HUES64 (cell line): Measurements from ENCODE around the gene FABP6.

ENCODE experiments used
- H3K27ac ChIP-seq: 2 replicates; pipeline ENCODE4 v1.7.0; 2013; ENCODE audit warnings: low read depth, low read length, inconsistent platforms
- H3K27me3 ChIP-seq: 2 replicates; pipeline ENCODE4 v1.6.1; 2013; ENCODE audit warnings: mild to moderate bottlenecking, low read length; ENCODE audit not compliant: insufficient read depth
- H3K36me3 ChIP-seq: 2 replicates; pipeline ENCODE4 v1.6.1; 2013; ENCODE audit warnings: mild to moderate bottlenecking, low read length; ENCODE audit not compliant: insufficient read depth
- H3K4me1 ChIP-seq: 2 replicates; pipeline ENCODE4 v1.6.1; 2013; ENCODE audit warnings: mild to moderate bottlenecking, low read length, moderate library complexity; ENCODE audit not compliant: insufficient read depth
- H3K4me3 ChIP-seq: 2 replicates; pipeline ENCODE4 v1.5.1; 2013; ENCODE audit warnings: mild to moderate bottlenecking, low read length, moderate library complexity
- H3K9ac ChIP-seq: 2 replicates; pipeline ENCODE4 v1.6.1; 2013; ENCODE audit warnings: mild to moderate bottlenecking, low read depth, low read length
- H3K9me3 ChIP-seq: 2 replicates; pipeline ENCODE4 v1.6.1; 2013; ENCODE audit warnings: low read depth, low read length; ENCODE audit not compliant: insufficient read depth
- WGBS: fragments of 150-250, 120-280 bp; methylation state at CpG from one replicate; pipeline ENCODE4 v1.1.7; 2013; ENCODE audit warnings: missing lambda C conversion rate; 5-methylcytosine and 5-hydroxymethylcytosine counted together

The FABP6 gene

DNA sequence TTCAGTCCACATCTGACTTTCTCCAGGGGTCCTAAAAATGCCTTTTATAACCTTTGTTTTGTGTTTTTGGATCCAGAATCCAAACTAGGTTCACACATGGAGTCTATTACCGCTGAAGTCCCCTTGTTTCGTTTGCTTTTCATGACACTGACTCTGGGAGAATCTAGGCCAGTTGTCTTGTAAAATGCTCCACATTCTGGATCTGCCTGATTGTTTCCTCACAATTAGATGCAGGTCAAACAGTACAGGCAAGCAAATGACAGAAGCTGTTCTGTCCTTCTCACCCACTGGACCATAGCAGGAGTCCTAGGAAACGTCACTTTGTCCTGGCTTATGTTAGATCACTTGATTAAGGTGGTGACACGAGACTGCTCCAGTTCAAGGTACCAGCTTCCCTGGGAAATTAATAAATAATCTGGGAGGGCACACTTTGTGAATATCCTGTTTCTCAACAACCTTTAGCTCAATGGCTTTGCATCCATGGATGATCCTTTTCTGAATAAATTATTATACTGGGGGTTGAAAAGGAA, 34.1 kb downstream of the FABP6 start:
- Histone ChIP-seq H3K9ac (no peak overlapping the region), H3K27me3 (no peaks in the 10 kb centered on the region), H3K4me3 (no peak overlapping the region), H3K9me3 (no peaks in the 10 kb centered on the region), H3K36me3 (peaks cover 15% of the 10 kb centered on the region), H3K27ac (peak overlapping the region; percentile 23; the same call in 1 of the 2 replicates), H3K4me1 (peaks cover 51% of the 10 kb centered on the region)
- WGBS = 92% methylated on average over 4 of the region's 4 CpGs

DNA sequence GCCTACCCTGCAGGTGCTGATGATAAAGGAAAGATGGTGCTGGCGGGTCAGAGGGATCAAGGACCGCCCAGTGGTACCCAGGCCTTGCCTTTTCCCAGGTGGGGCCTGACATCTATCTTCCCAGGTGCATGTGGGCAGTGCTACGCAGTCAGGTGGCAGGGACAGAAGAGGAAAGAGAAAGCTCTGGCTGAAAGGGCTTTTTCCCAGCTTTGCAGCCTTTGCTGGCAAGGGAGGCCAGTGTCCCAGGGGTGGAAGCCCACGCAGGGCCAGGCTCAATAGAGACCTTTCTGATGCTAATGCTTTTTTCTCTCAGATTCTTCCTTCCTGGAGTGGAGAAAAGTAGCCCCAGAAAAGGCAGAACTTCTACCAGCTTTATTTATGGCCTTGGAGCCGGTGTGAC, 36.7 kb downstream of the FABP6 start:
- WGBS = 42% methylated on average over 5 of the region's 5 CpGs
- no peak overlapping the region for H3K9ac ChIP-seq
- no peak overlapping the region for H3K4me3 ChIP-seq
- peaks cover 15% of the 10 kb centered on the region for H3K36me3 ChIP-seq
- peaks cover 44% of the 10 kb centered on the region for H3K4me1 ChIP-seq
- H3K9me3 ChIP-seq = no peaks in the 10 kb centered on the region
- no peaks in the 10 kb centered on the region for H3K27me3 ChIP-seq
- peak overlapping the region; percentile 86; the same call in 1 of the 2 replicates for H3K27ac ChIP-seq

DNA sequence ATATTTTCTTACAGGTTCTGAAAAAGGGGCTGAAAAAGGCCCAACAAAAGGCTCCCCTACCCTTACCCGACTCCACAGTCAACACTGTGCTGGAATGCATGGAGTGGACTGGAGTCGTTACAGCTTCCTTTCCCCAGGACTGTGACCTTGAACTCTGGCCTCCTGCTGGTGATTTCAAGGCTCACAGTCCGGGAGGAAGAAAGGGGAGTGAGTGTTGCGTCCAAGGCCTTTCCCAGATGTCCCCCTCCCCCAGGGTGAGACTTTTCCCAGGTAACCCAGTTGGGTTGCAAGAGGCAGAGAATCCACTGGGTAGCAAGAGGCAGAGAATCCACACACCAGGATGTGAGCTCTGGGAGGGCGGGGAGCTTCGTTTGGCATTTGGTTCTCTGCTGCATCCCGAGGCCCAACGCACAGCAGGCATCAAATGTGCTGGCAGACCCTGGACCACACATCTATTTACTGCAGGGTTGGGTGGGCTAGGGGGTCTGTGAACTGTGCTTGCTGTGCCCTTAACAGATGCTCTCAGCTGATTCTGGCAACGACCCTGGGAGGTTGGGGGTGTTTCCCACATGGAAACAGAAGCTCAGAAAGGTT, 37.5 kb downstream of the FABP6 start:
- no peaks in the 10 kb centered on the region for H3K9me3 ChIP-seq
- H3K27ac ChIP-seq = peak overlapping the region; percentile 86; the same call in 1 of the 2 replicates
- peaks cover 15% of the 10 kb centered on the region for H3K36me3 ChIP-seq
- peaks cover 43% of the 10 kb centered on the region for H3K4me1 ChIP-seq
- no peaks in the 10 kb centered on the region for H3K27me3 ChIP-seq
- H3K4me3 ChIP-seq = no peak overlapping the region
- 29% methylated on average over 8 of the region's 9 CpGs for WGBS
- H3K9ac ChIP-seq = 0 out of 2 replicates have a peak overlapping the region, but pooled peaks have one; percentile 7

DNA sequence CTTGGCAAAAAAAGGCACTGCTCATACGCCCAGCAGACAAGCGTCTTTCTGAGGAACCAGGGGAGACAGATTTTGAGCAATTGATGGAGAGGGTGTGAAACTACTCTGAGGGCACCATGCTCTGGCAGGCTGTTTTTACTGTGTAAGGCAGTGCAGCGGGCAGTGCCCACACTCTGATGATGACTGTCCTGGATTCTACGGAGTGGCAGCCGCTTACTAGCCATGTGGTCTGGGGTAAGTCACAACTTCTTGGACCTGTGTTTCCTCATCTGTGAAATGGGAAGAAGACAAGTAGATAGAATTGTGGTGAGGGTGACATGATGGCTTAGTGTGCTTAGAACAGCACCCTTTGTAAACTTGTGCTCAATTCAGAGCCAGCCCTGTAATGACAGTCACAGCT, 38.8 kb downstream of the FABP6 start:
- H3K27me3 ChIP-seq = no peaks in the 10 kb centered on the region
- no peaks in the 10 kb centered on the region for H3K9me3 ChIP-seq
- H3K27ac ChIP-seq = no peak overlapping the region
- 93% methylated on average over 5 of the region's 5 CpGs for WGBS
- H3K36me3 ChIP-seq = peaks cover 16% of the 10 kb centered on the region
- H3K4me1 ChIP-seq = peaks cover 42% of the 10 kb centered on the region
- H3K4me3 ChIP-seq = no peak overlapping the region
- H3K9ac ChIP-seq = no peak overlapping the region

DNA sequence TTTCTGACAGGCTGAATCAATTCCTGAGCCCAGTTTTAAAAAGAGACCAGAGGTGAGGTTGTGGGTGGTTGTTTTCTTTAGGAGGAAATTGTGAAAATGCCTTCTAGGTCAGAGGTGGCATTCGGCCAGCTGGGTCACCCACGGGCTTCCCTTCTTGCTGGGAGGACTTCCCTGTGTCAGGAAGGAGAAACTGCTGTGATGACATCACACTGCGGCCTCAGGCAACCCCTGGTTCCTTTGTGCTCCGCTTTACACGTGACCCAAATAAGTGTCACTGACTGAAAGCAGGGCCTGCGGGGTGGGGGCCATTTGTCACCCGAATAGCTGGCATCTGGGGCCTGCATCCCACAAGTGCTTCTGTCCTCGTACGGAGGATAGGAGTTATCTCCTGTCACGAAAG, 39.7 kb downstream of the FABP6 start:
- Histone ChIP-seq H3K9ac (no peak overlapping the region), H3K4me3 (no peak overlapping the region), H3K27me3 (no peaks in the 10 kb centered on the region), H3K4me1 (peaks cover 38% of the 10 kb centered on the region), H3K36me3 (peaks cover 21% of the 10 kb centered on the region), H3K27ac (no peak overlapping the region), H3K9me3 (no peaks in the 10 kb centered on the region)
- WGBS = 88% methylated on average over 10 of the region's 10 CpGs

DNA sequence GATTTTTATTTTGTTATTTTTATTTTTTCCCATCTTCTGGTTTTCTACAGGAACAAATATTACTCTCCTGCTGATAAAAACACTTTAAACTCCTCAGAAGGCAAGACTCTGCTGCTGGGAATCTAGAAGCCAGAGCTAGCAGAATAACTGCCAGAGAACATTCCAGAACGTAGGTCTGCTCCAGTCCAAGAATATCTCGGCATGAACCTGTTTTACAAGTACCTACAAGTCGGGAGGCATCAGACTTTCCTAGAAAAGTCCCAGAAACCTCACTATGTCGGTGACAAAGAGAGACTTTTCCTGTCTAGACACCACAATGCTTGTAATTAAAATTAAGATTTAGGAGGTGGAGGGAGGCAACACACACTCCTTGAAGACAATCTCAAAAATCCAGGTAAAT, 41.4 kb downstream of the FABP6 start:
- Histone ChIP-seq H3K36me3 (peaks cover 28% of the 10 kb centered on the region), H3K9me3 (no peaks in the 10 kb centered on the region), H3K4me1 (peaks cover 38% of the 10 kb centered on the region), H3K27me3 (no peaks in the 10 kb centered on the region), H3K27ac (no peak overlapping the region), H3K9ac (no peak overlapping the region), H3K4me3 (no peak overlapping the region)
- WGBS = 86% methylated on average over 4 of the region's 4 CpGs

DNA sequence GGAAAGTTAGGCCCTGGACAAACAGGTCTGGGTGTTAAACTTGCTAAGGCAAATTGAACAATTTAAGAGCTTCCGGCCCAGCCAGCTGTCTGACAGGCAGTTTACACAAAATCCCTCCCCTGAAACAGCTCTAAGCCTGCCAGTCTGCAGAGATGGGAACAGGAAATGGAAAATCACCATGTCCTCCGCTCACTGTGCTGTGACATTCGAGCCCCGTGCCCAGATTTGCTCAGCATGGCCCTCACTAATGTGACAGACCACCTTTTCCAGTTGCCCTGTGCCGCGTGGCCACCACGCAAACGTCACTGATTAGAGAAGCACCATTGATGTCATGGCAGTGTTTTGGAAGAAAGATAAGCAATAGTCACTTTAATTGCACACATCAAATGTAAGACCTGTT, 42.1 kb downstream of the FABP6 start:
- H3K9ac ChIP-seq = no peak overlapping the region
- 72% methylated on average over 8 of the region's 8 CpGs for WGBS
- no peaks in the 10 kb centered on the region for H3K9me3 ChIP-seq
- peak overlapping the region; percentile 2; the same call in 1 of the 2 replicates for H3K27ac ChIP-seq
- peaks cover 33% of the 10 kb centered on the region for H3K36me3 ChIP-seq
- peaks cover 33% of the 10 kb centered on the region for H3K4me1 ChIP-seq
- H3K27me3 ChIP-seq = no peaks in the 10 kb centered on the region
- no peak overlapping the region for H3K4me3 ChIP-seq

DNA sequence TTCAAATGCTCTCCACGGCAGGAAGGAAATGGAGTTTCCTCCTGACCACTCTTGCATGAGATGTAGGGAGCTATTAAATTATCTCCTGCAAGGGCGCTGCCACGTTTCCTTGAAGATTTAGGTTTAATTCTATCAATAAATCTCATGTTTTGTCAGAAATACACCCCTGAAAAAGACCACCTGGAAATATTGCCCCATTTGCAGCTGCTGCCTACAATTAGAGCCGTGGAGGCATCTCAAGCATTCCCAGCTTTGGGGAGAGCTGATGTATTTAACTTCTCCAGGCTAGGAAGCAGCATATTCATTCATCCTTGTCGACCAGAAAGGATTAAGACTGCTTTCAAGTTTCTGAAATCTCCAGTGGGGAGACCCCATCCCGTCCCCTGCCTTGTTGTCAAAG, 42.5 kb downstream of the FABP6 start:
- peaks cover 33% of the 10 kb centered on the region for H3K36me3 ChIP-seq
- H3K4me1 ChIP-seq = peaks cover 28% of the 10 kb centered on the region
- H3K9ac ChIP-seq = no peak overlapping the region
- no peak overlapping the region for H3K4me3 ChIP-seq
- 71% methylated on average over 6 of the region's 6 CpGs for WGBS
- peak overlapping the region; percentile 2; the same call in 1 of the 2 replicates for H3K27ac ChIP-seq
- no peaks in the 10 kb centered on the region for H3K9me3 ChIP-seq
- no peaks in the 10 kb centered on the region for H3K27me3 ChIP-seq

DNA sequence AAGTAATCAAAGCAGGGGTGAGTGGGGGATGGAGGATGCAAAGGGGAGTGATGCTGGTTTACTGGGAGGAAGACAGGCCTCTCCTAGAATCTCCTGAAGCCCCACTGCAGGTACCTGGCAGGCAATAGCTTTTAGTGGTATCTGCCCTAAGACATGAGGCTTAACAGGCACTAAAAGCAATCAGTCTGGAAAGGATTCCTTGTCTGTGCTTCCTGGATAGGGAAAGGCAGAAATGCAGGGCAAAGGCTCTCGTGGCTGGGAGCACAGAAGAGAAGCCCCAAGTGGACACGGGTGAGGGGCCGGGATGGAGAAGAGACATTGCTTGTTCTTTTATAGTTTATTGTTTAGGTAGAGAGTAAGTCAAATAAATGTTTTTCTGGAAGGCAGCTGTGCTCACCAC, 43.0 kb downstream of the FABP6 start:
- H3K9ac ChIP-seq = no peak overlapping the region
- 87% methylated on average over 3 of the region's 3 CpGs for WGBS
- H3K9me3 ChIP-seq = no peaks in the 10 kb centered on the region
- peaks cover 36% of the 10 kb centered on the region for H3K36me3 ChIP-seq
- peak overlapping the region; percentile 2; the same call in 1 of the 2 replicates for H3K27ac ChIP-seq
- peaks cover 24% of the 10 kb centered on the region for H3K4me1 ChIP-seq
- no peaks in the 10 kb centered on the region for H3K27me3 ChIP-seq
- H3K4me3 ChIP-seq = no peak overlapping the region

DNA sequence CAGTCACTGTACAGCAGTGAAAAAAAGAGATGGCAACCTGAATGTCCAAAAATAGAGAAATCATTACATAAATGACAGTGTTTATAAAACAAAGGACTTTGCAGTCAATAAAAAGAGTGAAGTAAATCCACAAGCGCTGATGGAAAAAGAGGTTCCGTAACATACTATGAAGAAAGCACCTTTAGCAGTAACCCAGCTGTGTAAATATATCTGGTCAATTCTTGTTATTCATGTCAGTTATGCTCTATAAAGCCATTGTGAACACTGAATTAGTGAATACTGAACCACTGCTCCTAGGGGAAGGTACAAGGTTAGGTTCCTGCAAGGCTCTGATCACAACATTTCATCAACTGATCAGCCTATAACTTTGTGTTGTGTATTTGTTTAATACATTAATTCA, 43.6 kb downstream of the FABP6 start:
- 89% methylated on average over 2 of the region's 2 CpGs for WGBS
- Histone ChIP-seq H3K36me3 (peaks cover 40% of the 10 kb centered on the region), H3K27me3 (no peaks in the 10 kb centered on the region), H3K4me1 (peaks cover 21% of the 10 kb centered on the region), H3K4me3 (no peak overlapping the region), H3K9ac (no peak overlapping the region), H3K9me3 (no peaks in the 10 kb centered on the region), H3K27ac (no peak overlapping the region)

DNA sequence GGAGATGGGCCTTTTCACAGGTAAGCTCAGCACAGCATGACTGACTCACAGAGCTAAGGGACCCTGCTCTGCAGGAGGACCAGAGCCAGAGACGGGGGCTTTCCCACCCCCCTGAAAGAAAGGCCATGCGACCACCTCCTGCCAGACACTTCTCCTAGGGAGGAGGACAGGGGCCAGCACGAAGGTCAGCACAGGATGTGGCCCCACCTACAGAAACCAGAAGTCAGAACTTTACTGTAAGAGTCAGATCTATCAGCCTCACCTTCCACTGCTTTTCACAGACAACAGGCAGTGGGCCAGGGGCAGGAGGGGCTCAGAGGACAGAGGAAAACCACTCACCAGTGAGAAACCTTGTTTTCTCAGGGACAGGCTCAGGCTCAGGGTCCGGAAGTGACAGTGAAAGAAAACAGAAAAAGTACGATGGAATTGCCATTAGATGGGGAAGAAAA, 45.2 kb downstream of the FABP6 start:
- Histone ChIP-seq H3K36me3 (peaks cover 36% of the 10 kb centered on the region), H3K27me3 (no peaks in the 10 kb centered on the region), H3K9ac (no peak overlapping the region), H3K4me1 (peaks cover 21% of the 10 kb centered on the region), H3K4me3 (no peak overlapping the region), H3K9me3 (no peaks in the 10 kb centered on the region), H3K27ac (no peak overlapping the region)
- 79% methylated on average over 5 of the region's 5 CpGs for WGBS
